Forelimb muscle (tissue), 1 donor: Measurements from ENCODE around the gene ZNF587. TPM values are rescaled to one million over a fixed set of nuclear protein-coding genes. Genes with fewer than 3 reads are reported as not detected.
"Not testable (repeated sequence)": the region's sequence is repeated elsewhere in the genome, so short reads cannot be mapped to it uniquely, and the experiment has no call there.

Source experiments
- DNase-seq: peaks from one replicate; pipeline ENCODE4 v3.0.0-alpha.2; 2013; ENCODE audit warnings: low read depth
- polyA plus RNA-seq: library from polyadenylated mRNA; unstranded; fragments of 120-200 nt; gene quantifications from one replicate; pipeline ENCODE4 v1.2.1, GENCODE V29; 2013; ENCODE audit not compliant: insufficient read length

Gene ZNF587
- polyA plus RNA-seq, 1 donor, result 16.9 TPM

- not testable (repeated sequence) for DNase-seq
Observed at GRCh38 chr19:57821501-57821900, 28.2 kb upstream of the ZNF587 start.

DNA sequence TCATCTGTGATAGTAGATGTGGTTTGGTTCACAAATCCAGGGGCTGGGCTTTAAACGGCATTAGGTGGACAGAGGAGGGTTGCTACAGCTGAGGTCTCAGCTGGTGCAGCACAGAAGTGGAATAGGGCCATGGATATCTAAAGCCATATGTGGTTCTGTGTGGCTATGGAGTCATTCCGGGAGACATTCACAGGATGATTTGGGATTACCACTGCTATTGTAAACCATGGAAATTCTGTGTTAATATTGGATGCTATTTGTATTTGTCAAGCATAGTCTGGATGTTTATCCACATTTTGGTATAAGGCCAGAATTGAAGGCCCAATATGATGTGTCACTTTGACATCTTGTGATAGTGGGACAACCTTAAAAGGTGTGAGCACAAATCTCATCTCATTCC, 26.5 kb upstream of the ZNF587 start:
- DNase-seq, result not testable (repeated sequence)

- not testable (repeated sequence) for DNase-seq
Observed at GRCh38 chr19:57823608-57824007, 26.1 kb upstream of the ZNF587 start.

GRCh38 chr19:57825511-57825910, 24.1 kb upstream of the ZNF587 start:
- DNase-seq, result no peak

GRCh38 chr19:57829316-57829715, 20.3 kb upstream of the ZNF587 start:
- DNase-seq, result no peak

DNA sequence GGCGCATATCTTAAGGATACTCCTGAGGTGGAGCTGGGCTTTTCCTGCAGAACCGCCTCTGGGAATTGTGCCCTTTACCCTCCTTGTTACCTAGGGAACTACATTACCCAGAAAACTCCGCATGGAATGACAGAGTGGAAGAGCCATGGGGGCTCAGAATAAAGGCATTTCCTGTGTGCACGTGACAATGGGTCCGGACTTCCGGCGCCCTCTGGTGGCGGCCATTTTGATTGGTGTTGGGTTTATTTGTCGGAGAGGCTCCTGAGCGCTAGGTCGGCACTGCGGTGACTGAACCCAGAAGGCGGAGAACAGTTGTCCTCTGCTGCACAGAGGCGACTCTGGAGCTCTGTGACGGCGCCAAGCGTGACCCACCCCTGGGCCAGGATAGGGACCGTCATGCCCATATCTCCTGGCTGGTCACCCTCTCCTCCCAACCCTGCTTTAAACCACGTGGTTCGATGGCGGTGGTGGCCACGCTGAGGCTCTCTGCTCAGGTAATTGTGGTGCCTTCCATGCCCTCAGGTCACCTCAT, 19.5 kb upstream of the ZNF587 start, which contains the start of gene ZNF587B:
ZNF587B (plus strand) TSS at position 229 of the 532 bp plus-strand sequence; CDS start at position 459, 230 bp downstream.
- no peak for DNase-seq

DNA sequence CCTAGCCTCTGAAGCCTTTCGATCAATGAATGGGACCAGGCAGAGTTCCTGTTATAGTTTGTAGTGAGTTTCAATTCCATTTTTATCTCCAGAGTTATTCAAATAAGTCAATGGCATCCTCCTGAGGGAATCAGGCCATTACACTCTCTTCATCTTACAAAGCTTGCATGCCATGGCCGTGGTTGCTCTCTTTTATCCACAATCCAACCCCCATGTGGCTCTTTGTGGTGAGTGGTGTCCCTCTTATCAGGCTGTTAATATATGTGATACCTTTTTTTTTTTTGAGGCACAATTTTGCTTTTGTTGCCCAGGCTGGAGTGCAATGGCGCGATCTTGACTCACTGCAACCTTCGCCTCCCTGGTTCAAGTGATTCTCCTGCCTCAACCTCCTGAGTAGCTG, 12.7 kb upstream of the ZNF587 start:
- DNase-seq, result not testable (repeated sequence)

DNA sequence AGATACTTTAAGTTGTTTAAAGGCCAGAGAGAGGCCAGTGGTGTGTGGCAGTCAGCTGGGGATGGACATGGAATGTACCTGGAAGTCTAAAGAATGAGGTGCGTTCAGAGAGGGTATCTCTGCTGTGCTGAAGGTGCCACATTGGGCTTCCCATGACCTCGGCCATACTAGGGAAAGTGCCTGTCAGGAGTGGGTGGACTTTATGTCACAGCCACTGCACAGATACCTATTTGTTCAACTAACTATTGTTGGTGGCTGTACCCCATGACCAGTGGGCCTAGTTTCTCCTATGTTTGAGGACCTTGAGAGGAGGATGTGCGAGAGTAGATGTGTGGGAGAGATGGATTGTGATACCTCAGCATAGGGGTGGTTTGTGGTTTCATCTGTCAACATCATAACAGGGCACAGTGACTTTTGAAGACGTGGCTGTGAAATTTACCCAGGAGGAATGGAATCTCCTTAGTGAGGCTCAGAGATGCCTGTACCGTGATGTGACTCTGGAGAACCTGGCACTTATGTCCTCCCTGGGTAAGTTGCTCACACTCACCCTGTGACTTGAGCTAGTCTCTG, 11.0 kb upstream of the ZNF587 start:
- not testable (repeated sequence) for DNase-seq

- no peak for DNase-seq
Observed at GRCh38 chr19:57841122-57841763, 8.4 kb upstream of the ZNF587 start.

DNA sequence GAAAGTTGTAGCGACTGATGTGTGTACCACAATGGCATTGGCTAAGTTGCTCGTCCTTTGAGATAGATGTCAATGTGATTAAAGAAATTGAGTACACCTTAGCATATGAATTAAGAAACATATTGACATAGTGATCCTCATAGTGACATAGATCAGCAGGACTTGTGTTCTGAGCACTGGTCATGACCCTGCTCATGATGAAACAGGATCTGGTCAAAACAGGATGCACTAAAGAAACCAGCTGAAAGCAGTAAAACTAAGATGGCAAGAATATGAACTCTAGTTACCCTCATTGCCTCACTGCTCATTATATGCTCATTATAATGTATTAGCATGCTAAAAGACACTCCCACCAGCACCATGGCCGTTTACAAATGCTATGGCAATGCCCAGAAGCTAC, 2.5 kb upstream of the ZNF587 start:
- DNase-seq, result not testable (repeated sequence)

DNA sequence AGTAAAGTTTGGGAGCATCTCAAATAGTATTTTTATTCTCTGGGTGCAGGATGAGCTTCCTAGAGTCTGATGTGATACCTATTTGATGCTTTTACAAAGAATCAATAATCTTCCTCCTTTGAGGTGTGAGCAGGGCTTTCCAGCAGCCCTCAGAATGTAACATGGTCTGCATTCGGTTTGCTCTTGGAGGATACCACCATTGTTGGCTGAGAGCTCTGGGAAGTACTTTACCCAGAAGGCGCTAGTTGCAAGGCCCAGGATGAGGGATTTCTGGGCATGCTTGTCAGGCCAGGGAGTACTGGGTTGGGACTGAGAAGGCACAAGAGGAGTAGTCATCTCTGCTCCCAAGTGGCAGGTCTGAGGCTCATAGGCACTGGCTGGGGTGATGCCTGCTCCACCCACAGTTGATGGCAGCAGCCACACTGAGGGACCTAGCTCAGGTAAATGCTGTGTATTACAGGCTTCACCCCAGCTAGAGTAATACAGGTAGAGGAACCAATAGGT, 445 bp upstream of the ZNF587 start:
- DNase-seq, result not testable (repeated sequence)

GRCh38 chr19:57850553-57851017, 926 bp downstream of the ZNF587 start:
- no peak for DNase-seq

- DNase-seq, result not testable (repeated sequence)
Observed at GRCh38 chr19:57851812-57852603, 2.3 kb downstream of the ZNF587 start.

GRCh38 chr19:57854117-57854516, 4.5 kb downstream of the ZNF587 start:
- not testable (repeated sequence) for DNase-seq

DNA sequence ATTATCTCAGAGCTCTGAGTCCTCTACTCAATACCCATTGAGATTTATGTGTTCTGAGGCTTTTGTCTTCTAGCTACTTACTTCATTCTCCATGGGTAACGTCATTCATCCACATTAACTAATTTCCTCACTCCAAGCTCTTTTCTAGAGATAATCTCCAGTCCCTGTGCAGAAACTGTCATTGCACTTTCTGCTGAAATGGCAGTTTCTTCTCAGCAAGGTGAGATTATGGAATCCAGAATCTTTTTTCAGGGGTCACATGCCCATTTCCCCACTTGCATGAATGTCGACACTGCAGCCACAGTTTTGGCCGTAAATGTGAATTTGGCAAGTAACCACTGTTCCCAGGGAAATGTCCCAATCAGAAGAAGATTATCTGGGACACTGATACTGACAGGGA, 12.7 kb downstream of the ZNF587 start:
- DNase-seq, result not testable (repeated sequence)

- no peak for DNase-seq
Observed at GRCh38 chr19:57867868-57868492, 18.3 kb downstream of the ZNF587 start.

GRCh38 chr19:57869655-57870054, 20.0 kb downstream of the ZNF587 start:
- DNase-seq, result not testable (repeated sequence)

DNA sequence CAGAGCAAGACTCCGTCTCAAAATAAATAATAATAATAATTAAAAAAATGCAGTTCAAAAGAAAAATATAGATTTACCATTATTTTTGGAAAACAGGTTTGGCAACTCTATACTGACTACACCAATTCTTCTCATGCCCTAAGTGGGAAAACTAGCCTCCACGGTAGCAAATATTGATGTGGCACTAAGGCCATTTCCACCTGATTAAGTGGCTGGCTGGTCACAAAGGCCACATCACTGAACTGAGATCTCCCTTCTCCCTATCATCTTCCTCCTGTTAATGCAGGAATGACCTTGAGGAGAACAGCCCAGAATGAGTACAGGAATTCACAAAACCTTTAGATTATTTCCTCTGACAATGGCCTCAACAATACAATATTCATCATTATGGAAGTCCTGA, 20.6 kb downstream of the ZNF587 start:
- DNase-seq, result no peak

DNA sequence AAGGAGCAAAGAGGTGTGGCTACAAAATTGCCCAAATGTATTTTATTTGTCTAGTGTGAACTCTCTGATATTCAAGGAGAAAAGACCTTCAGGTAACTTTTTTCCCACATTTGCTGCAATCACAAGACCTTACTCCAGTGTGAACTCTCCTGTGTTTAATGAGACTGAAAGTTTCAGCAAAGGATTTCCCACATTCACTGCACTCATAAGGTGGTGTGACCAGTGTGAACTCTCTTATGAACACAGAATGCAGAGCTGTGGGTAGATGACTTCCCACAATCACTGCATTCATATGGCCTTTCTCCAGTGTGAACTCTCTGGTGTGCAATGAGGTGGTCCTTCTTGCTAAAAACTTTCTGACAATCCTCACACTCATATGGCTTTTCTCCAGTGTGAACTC, 22.8 kb downstream of the ZNF587 start:
- DNase-seq, result no peak

DNA sequence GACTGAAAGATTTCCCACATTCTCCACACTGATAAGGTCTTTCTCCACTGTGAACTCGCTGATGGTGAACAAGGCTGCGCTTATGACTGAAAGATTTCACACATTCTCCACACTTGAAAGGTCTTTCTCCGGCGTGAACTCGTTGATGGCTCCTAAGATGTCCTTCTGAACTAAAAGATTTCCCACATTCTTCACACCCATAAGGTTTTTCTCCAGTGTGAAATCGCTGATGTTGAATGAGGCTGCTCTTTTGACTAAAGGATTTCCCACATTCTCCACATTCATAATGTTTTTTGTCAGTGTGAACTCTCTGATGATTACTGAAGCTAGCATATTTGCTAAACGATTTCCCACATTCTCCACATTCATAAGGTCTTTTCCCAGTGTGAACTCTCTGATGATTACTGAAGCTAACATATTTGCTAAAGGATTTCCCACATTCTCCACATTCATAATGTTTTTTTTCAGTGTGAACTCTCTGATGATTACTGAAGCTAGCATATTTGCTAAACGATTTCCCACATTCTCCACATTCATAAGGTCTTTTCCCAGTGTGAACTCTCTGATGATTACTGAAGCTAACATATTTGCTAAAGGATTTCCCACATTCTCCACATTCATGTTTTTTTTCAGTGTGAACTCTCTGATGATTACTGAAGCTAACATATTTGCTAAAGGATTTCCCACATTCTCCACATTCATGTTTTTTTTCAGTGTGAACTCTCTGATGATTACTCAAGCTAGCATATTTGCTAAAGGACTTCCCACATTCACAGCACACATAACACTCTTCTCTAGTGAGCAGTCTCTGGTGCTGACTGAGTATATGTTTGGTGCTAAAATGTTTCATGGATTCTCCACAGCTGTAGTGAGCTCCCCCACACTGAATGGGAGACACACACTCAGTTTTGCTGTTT, 24.5 kb downstream of the ZNF587 start:
- not testable (repeated sequence) for DNase-seq
